Upper lobe of left lung (tissue), 4 donors: ENCODE results near the gene ENTREP3.

Experiments used
- POLR2A ChIP-seq, 4 donors: fragments of 450-650 bp; IDR thresholded peaks; one replicate each; pipeline ENCODE4 v1.5.1; 2016 to 2017; ENCODE audit warnings: antibody characterized with exemption in 4 of 4, mild to moderate bottlenecking in 2 of 4
- TF ChIP-seq, protein P1 (sequence below), 6 experiments: fragments of 450-650 bp in 4 of 6; fragments of 200-600 bp in 2 of 6; sonication (generic) in 2 of 6; IDR thresholded peaks; one replicate each; pipeline ENCODE4 v1.5.1; 2016 to 2019; ENCODE audit warnings: antibody characterized with exemption in 6 of 6

DNA sequence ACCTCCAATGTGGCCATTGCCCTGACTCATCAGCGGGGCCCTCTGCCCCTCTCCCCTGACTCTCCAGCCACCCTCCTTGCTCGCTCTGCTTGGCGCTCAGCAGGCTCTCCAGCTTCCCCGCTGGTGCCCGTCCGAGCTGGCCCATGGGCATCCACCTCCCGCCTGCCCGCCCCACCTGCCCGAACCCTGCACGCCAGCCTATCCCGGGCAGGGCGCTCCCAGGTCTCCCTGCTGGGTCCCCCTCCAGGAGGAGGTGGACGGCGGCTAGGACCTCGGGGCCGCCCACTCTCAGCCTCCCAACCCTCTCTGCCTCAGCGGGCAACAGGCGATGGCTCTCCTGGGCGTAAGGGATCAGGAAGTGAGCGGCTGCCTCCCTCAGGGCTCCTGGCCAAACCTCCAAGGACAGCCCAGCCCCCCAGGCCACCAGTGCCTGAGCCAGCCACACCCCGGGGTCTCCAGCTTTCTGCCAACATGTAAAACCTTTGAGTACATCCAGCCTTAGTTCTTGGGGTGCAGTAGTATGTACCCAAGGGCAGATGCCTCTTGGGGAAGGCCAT, 32.8 kb upstream of the ENTREP3 start:
- no peak for TF ChIP-seq POLR2A (IDR thresholded peaks at IDR 0.05)
- TF ChIP-seq, protein P1, sequence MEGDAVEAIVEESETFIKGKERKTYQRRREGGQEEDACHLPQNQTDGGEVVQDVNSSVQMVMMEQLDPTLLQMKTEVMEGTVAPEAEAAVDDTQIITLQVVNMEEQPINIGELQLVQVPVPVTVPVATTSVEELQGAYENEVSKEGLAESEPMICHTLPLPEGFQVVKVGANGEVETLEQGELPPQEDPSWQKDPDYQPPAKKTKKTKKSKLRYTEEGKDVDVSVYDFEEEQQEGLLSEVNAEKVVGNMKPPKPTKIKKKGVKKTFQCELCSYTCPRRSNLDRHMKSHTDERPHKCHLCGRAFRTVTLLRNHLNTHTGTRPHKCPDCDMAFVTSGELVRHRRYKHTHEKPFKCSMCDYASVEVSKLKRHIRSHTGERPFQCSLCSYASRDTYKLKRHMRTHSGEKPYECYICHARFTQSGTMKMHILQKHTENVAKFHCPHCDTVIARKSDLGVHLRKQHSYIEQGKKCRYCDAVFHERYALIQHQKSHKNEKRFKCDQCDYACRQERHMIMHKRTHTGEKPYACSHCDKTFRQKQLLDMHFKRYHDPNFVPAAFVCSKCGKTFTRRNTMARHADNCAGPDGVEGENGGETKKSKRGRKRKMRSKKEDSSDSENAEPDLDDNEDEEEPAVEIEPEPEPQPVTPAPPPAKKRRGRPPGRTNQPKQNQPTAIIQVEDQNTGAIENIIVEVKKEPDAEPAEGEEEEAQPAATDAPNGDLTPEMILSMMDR (IDR thresholded peaks at IDR 0.05), result no peak
